Measurements from ENCODE around the gene ITGAE.
A peak's percentile ranks its signal among the peaks of the same experiment; 100 is the strongest.

The ITGAE gene

DNA sequence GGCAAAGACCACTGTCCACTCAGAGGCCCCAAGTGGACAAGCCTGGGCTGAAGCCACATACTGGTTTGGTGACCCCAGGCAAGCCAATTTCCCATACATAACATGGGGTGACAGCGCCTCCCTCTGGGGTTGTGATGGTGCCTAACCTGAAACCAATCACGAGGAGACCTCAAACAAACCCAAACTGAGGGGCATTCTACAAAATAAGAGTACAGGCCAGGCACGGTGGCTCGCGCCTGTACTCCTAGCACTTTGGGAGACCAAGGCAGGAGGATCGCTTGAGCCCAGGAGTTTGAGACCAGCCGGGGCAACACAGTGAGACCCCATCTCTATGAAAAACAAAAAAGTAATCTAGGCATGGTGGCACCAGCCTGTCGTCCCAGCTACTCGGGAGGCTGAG lies 108.6 kb downstream of the ITGAE start:
- DNase-seq: no peak

DNA sequence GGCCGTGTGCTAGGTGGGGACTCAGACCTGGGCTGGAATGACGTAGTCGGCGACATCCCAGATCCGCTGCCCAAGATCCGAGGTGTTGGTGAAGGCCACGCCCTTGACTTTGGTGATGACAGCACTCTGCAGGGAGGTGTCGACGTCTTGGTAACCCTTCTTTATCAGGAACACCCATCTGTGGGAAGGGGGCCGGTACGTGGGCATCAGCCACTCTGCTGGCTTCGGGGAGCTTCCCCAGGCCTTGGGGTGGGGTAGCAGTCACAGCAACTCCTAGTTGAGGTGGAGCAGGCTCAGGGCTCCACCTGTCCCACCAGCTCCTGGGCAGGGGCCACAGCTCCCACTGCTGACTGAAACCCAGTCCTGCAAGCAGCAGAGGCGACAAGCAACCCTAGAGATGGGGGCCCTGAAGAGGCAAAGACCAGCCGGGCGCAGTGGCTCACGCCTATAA lies 109.3 kb downstream of the ITGAE start:
- no peak for DNase-seq

DNA sequence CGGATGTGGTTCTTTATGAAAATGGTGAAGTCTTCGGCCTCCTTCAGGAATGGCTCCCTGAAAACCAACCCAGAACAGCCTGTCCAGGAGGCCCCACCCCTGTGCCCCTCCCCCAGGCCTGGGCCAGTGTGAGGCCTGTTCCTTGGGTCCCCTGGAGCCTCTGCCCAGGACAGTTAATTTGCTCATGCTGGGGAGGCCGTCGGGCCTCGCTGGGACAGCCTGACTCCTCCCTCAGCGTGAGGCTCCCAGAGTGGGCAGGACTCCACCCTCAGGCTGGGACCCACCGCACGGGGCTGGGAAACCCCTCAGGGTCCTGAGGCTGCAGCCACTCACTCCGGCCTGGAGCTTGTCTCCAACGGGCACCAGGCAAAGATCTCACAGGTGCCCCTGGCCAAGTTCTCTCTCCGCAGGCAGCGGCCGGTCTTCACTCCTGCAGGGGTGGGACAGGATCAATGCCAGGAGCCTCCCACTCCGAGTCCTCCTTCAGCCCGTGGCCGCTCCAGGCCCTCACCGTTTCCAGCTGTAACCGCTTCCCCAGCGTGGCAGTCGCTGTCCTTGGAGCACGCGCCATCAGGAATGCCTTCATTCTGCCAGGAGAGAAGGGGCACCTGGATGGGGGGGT lies 110.8 kb downstream of the ITGAE start:
- DNase-seq: no peak

DNA sequence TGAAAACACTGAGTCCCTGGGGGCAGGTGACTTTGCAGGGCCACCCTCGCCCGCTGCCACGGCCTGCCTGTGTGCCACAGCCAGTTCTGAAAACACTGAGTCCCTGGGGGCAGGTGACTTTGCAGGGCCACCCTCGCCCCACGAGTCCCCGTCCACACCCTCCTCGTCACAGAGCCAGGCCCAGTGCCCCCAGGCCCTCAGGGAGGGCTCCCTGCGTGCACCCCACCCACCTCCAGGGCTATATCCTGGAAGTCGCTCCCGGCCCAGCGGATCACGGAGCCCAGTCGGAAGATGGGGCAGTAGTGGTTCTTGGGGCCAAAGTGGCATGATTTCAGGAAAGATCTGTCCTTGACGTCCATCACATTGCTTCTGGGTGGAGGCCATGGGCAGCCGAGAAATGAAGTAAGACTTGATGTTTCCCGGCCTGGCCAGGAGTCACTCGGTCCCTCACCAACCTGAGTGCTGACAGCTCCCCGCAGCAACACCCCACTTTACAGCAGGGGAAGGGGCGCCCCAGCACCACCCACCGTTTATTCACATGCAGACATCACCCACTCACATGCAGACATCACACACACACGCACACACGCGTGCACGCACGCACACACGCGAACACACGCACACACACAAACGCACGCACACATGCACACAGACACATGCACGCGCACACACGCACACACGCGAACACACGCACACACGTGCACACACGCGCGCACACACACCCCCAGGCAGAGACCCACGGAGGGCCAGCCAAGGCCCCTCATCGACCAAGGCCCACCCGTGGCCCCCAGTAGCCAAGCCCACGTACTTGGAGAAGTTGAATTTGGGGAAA lies 111.5 kb downstream of the ITGAE start:
- no peak for DNase-seq

DNA sequence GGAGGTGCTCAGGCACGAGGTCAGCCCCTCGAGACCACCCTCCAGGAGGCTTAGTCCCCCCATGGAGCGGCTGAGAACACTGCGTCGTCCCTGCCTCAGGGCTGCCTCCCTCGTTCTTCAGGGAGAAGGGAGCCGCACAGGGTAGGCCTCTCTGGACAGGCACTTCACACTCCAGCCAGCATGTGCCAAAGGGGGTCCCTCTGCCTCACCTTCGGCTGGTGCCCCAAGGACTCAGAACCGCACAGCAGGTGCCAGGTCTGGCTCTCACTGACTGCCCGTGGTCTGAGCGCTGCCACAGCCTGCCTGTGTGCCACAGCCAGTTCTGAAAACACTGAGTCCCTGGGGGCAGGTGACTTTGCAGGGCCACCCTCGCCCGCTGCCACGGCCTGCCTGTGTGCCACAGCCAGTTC lies 112.1 kb downstream of the ITGAE start:
- no peak for DNase-seq

DNA sequence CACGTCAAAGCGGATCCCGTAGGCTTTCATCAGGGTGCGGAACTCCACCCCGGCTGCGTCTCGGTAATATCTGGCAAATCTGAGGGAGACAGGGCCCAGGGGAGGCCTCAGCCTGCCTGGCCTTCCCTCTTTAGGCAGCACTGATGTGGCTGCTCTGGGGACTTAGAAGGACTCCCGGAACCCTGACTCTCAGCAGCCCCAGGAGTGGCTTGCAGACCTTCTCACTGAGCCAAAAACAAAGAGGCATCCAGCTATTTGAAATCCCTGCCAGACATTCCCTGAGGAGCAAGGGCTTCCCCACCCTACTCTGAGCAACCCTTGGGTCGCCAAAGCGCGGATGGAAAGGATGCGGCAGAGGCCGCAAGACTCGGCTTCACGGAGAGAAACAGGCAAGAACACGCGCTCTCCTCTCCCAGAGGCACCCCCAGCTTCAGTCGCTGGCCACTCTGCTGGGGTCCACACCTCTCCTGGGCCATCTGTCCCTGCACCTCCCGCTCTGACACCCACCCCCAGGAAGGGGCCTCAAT lies 112.9 kb downstream of the ITGAE start:
- no peak for DNase-seq

DNA sequence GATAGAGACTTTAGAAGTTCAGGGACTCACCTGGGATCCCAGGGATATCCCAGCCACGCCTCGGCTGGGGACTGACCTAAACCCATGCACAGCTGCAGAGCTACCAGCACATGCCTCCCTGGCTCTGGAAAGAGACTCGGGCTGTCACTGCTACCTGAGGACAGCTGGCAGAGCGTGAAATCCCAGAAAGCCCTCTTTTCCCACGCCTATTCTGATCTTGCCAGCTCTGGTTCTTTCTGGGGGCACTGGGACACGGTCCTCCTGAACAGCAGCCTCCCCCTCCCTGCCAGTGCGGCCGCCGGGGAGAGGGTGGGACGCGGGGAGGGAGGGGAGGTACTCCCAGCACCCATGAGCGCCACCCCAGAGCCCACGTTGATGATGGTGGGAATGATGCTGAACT lies 115.8 kb downstream of the ITGAE start:
- DNase-seq: no peak

DNA sequence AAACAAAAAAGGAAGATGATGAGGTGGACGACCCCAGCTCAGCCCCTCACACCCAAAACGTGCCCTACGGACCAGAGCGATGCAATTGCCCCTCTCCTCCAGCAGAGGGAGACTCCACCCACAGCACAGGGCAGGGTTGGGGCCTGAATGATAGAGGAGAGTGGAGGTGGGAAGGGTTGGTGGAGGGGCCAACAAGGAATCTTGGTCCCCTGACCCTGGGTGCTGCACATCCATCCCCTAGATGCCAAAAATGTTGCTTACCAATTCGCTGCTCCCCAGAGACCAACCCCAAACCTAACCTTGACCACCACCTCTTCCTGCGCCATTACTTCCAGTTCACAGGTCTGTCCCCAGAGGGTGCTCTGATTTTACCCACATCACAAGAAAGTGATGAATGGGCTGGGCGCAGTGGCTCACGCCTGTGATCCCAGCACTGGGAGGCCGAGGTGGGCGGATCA lies 117.9 kb downstream of the ITGAE start:
- DNase-seq: peak; percentile 44 to 49

DNA sequence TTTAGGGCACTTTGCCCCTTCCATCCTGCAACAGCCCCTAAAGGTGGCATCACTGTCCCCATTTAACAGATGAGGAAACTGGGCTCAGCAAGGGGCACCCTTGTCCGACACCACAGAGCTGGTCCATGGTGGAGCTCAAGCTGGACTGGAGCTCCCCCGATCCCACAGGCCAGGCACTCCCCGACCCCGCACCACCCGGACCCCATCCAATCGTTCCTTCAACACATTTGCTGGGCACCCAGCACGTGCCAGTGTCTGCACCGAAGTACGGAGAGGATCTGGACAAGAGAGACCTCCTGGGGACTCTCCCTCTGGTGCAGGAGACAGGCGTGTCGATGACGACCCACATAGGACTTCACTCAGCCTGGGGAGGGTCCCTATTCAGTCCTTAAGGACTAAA lies 119.0 kb downstream of the ITGAE start:
- DNase-seq: no peak

DNA sequence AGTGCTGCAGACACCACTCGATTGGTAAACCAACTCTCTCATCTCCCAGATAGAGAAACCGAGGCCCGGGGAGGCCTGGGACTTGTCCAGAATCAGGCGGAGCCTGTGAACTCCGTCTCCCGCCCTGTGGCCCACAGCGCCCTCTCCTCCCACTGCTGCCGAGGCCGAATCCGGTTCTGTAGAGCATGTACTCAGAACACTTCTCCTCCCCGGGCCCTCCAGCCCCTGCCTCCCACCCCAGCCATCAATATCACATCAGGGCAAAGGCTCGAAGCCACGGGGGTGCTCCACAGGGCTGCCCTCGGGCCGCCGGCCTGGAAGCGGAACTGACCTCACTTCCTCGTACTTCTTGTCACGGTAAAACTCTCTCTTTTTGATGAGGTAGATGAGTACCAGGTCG lies 119.4 kb downstream of the ITGAE start:
- no peak for DNase-seq

DNA sequence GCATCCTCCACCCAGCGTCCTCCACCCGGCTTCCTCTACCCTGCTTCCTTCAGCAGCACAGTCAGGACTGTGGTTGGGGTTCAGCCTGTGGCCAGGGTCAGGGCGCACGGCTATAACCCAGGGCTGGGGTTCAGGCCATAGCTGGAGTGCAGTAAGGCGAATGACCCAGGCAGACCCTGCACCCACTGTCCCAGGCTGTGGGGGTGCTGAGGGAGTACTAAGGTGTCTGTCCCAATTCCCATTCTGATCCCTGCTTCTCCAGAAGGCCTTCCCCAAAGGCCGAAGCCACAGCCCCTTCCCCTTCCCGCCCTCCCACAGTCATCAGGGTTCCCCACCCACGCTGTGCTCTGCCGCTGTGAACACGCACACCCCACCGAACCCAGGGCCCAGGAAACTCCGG lies 119.9 kb downstream of the ITGAE start:
- DNase-seq: no peak

DNA sequence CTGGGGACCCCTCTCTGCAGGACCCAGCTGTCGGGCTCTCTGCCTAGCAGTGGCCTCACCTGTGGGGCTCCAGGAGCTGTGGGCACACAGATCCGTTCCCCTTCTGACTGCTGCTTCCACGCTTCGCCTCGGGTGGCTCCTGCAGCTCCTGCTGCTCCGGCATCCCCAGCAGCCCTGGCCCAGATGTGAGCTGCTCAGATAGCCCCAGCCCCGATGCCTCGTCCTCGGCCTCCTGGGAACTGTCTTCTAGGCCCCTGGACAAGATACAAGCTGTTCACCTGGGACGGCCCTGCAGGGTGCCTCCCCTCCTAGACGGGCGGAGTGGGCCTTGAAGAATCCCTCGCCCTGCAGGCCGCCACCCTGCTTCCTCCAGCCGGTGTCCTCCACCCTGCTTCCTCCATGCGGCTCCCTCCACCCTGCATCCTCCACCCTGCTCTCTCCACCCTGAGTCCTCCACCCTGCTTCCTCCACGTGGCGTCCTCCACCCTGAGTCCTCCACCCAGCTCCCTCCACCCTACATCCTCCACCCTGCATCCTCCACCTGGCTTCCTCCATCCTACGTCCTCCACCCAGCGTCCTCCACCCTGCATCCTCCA lies 121.4 kb downstream of the ITGAE start:
- DNase-seq: no peak

DNA sequence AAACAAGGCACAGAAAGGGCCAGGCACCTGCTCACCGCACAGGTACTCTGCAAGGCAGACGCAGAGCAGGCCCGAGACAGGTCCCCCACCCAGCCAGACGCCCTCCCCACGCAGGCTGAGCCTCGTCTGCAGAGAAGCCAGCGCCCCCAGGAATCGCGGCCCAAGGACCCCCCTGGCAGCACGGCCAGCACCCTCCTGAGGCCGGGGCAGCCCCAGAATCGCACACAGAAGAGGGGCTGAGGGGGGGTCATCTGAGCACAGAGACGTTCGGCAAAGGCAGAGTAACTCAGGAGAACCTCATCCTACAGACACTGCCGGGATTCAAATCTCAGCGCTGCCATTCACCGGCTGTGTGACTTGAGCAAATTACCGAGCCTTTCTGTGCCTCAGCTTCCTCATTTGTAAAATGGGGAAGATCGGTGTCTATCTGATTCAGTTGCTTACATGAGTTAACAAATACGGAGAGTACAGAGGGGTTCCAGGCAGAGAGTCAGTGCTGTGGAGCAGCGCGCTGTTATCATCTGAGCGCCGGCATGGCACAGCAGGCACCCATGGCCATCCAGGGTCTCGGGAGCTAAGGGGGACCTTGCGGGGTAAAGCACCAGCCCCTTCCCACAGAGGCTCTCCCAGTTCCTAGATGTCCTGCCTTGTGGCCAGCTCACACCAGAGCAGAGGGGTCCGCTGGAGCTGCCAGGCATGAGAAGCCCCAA lies 122.0 kb downstream of the ITGAE start:
- no peak for DNase-seq

DNA sequence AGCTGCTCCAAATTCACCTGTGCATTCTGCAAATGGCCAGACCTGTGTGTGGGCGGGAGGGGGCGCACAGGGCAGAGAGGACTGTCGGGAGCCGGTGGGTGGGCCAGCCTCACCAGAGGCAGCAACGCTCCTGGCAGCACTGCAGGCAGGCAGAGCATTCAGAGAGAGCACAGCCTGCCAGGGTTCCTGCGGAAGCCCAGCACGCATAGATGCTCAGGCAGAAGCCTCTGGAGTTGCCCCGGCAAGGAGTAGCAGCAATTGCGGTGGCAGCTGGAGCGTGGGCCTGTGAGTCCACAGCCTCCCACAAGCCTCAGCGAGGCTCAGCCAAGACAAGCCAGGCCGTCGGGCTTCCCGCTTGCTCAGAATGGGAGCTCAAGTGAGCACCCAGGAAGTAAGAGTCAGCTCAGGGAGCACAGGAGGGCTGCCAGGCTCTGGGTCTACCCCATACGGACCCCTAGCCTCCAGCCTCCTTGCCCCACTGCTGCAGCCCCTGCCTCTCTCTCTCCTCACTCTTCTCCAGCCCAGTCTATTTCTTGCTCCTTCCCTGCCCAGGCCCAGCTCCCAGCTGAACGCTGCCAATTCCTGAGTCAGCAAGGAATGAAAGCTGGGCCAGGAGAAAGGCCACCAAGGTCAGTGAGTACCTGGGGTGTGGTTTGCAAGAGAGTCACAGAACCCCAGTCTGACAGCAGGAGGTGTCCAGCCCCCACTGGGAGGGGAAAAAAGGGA lies 122.7 kb downstream of the ITGAE start:
- DNase-seq: peak; percentile 75 to 87

DNA sequence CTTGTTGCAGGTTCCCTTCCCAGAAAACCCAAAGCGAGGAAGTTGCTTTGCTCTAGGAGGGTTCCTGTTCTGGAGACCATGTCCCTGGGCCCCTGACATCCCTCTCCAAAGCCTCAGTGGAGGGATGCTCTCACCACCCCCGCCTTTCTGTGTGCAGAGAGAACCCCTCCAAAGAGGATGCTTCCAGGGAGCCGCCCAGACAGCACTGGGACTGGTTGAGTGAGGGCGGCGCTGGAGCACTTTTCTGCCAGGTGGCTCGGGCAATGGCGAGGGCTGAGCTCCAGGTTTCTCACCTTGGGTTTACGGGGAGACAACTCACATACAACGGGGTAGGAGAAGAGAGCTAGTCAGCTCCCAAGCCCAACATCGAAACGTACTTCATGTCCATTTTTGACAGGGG lies 125.1 kb downstream of the ITGAE start:
- no peak for DNase-seq

DNA sequence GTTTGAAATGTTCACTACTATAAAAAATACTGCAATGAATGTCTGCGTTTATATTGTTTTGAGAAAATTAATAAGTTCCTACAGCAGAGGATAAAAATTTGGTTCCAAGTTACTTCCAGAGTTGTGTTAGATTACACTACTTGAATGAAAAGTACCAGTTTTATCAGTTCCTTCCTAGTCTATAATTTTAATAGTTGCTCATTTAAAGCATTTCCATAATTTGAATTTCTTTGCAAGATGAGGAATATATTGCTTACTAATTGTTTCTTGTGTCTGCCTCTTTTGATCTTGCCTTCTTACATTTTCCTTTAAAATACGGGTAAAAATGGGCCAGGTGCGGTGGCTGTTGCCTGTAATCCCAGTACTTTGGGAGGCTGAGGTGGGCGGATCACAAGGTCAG lies 128.4 kb downstream of the ITGAE start:
- no peak for DNase-seq

DNA sequence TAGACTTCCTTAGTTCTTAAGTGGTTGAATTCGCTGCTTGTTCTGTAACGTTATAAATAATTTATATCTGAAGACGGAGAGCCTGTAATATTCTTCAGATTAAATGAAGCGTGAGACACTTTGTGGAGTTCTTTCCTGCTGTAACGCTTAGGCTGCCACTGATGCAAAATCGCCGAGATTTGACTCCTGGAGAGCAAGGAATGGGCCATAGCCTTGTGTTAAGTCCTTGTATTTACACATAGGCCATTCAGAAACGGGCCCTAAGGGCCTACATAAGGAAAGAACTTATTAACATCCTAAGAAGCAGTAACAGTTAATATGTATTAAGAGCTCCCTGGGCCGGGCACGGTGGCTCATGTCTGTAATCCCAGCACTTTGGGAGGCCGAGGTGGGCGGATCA lies 131.4 kb downstream of the ITGAE start:
- no peak for DNase-seq

DNA sequence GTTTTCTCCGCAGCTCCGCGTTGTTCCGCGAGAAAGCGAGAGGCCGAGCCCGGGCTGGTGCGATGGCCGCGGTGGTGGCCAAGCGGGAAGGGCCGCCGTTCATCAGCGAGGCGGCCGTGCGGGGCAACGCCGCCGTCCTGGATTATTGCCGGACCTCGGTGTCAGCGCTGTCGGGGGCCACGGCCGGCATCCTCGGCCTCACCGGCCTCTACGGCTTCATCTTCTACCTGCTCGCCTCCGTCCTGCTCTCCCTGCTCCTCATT lies 132.0 kb downstream of the ITGAE start:
- DNase-seq: no peak

DNA sequence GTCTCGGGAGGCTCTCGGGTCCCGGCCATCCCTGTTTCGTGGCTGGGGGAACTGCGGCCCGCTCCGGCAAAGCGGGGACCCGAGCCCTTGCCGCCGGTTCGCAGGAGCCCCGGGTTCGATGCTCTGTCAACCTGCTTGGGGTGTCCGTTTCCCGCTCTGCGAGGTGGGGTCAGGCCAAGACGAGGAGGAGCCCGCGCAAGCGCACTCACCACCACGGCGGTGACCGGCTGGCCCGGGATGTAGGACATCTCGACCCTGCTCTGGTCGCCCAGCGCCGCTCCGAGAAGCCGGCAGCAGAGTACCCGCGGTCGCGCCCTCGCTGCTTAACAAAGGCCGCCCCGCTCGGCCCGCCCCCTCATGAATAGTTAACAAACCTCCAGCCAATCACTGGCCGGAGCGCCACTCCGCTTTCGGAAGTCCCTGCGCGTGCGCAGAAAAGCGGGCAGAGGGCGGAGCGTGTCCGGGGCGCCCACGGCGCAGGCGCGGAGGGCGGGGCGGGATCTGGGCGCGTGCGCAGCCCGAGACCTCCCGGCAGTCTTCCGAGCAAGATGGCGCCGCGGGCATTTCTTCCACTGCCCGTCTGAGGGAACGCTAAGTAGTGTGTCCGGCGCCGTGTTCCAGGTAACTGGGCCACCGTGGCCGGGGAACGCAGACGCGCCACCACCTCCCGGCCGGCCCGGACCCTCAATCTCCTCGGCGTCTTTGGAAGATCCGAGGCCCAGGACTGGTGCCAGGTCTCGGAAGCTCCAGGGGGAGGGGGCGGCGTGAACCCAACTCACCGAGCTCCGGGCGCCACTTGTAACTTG lies 132.5 kb downstream of the ITGAE start, which contains the start of the genes EMC6 and TAX1BP3:
EMC6 (plus strand) TSS at position 534 of the 806 bp plus-strand sequence. CDS start 335 bp downstream, outside the sequence.
TAX1BP3 (minus strand) TSS at position 300 of the 806 bp plus-strand sequence; CDS start at position 248, 52 bp downstream.
- peak; percentile 98 to 99 for DNase-seq

DNA sequence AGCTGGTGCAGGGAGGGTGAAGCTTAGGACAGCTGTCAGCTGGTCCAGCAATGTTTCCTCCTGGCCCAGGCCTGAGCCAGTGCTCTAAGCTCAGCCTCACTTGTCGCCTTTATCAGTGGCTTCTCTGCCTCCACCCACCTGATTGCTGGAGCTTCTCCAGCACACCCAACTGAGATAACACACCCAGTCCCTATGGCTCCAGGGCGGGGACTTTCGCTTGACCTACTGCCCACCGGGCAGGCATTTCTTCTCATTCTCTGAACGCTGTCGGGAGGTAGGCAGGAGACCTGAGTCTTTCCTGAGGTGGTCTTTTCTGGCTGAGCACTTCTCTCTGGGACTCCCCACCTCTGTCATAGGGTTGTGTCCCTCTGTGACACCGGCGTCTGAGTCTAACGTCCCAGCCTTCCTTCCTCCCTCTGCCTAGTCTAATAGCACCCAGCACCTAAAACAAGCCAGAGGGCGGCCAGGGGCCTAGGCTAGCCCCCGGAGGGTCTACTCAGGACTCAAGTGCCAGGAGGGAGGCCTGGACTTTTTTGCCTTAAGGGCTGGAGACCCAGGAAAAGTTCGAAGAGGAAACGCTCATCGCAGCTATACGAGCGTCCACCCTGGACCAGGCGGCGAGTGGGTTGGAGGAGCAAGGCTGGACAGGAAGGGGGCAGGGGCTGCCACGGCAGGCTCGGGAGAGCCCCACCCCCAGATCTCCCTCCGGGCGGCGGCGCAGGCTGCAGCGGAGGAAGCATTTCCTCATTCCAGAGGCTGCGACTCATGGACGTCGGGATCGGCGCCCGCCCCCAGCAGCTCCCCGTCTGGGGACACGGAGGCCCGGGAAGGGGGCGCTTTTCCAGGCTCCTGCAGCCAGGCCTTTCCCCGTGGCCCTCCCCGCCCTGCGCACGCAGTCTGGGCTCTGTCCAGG lies 133.4 kb downstream of the ITGAE start:
- peak in 1 of 2 experiments; percentile 63 for DNase-seq

All from SHP77 (cell line).